22Rv1 (cell line): ENCODE measurements around the gene FAM156B.
"Not testable (repeated sequence)": the region's sequence is repeated elsewhere in the genome, so short reads cannot be mapped to it uniquely, and the experiment has no call there.

Source experiments
- ZFX ChIP-seq: fragments of 450-650 bp; IDR thresholded peaks from 2 replicates; pipeline ENCODE4 v1.6.1; 2017; ENCODE audit warnings: antibody characterized with exemption, borderline replicate concordance
- TF ChIP-seq, protein P1 (sequence below): fragments of 450-650 bp; IDR thresholded peaks from 2 replicates; pipeline ENCODE4 v1.5.1; 2017; ENCODE audit warnings: mild to moderate bottlenecking

DNA sequence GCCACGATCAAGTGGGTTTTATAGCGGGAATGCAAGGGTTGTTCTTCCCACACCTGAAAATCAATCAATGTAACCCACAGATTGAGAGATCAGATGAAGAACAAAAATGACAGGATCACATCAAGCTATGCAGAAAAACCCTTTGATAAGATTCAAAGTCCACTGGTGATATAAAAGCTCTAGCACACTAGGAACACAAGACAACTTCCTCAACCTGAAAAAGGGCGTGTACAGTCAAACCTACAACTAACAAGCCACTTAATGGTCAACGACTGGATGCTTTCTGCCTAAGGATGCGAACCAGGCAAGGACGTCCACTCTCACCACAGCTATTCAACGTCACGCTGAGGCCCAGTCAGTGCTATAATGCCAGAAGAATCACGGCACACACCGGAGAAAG lies 52.8 kb downstream of the FAM156B start:
- TF ChIP-seq, protein P1, sequence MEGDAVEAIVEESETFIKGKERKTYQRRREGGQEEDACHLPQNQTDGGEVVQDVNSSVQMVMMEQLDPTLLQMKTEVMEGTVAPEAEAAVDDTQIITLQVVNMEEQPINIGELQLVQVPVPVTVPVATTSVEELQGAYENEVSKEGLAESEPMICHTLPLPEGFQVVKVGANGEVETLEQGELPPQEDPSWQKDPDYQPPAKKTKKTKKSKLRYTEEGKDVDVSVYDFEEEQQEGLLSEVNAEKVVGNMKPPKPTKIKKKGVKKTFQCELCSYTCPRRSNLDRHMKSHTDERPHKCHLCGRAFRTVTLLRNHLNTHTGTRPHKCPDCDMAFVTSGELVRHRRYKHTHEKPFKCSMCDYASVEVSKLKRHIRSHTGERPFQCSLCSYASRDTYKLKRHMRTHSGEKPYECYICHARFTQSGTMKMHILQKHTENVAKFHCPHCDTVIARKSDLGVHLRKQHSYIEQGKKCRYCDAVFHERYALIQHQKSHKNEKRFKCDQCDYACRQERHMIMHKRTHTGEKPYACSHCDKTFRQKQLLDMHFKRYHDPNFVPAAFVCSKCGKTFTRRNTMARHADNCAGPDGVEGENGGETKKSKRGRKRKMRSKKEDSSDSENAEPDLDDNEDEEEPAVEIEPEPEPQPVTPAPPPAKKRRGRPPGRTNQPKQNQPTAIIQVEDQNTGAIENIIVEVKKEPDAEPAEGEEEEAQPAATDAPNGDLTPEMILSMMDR = not testable (repeated sequence)
- not testable (repeated sequence) for TF ChIP-seq ZFX
